22Rv1 (cell line): ENCODE results near the gene ZBTB7A.

Experiments
- CTCF ChIP-seq: fragments of 450-650 bp; IDR thresholded peaks from 2 replicates; pipeline ENCODE4 v1.5.1; 2017; ENCODE audit warnings: mild to moderate bottlenecking
- ZFX ChIP-seq: fragments of 450-650 bp; IDR thresholded peaks from 2 replicates; pipeline ENCODE4 v1.6.1; 2017; ENCODE audit warnings: antibody characterized with exemption, borderline replicate concordance

GRCh38 chr19:4096049-4096892, 29.6 kb upstream of the ZBTB7A start:
- no peak for TF ChIP-seq CTCF
- no peak for TF ChIP-seq ZFX
